WTC11 (cell line): ENCODE data around the gene RPL6. TPM values are rescaled to one million over a fixed set of nuclear protein-coding genes. Genes with fewer than 3 reads are reported as not detected.

ENCODE experiments used
- ATAC-seq: fragments of 200-7000 bp; cut with Tn5 transposase; 2 replicates; pipeline ENCODE4 v1.10.0; 2021; ENCODE audit warnings: mild to moderate bottlenecking, moderate library complexity
- CTCF ChIA-PET: fragments of 300-600 bp; sonication (Branson Sonifier 250); formaldehyde crosslinking; loops from one replicate; lab custom pipeline; 2021; ENCODE audit warnings: antibody characterized with exemption; lab: Charles Lee
- POLR2A ChIA-PET: fragments of 350-600 bp; sonication (Branson Sonifier 250); formaldehyde crosslinking; loops from one replicate; lab custom pipeline; 2021; ENCODE audit warnings: antibody characterized with exemption; lab: Charles Lee
- DNase-seq: peaks from one replicate; pipeline ENCODE4 v3.0.0; 2021; ENCODE audit warnings: low spot score
- H3K27ac Mint-ChIP-seq: 2 replicates; pipeline ENCODE4 v1.8.0; 2021; ENCODE audit warnings: mixed read lengths
- H3K27me3 Mint-ChIP-seq: 2 replicates; pipeline ENCODE4 v1.8.0; 2021; ENCODE audit warnings: low read depth, mild to moderate bottlenecking, moderate library complexity, mixed read lengths
- H3K36me3 Mint-ChIP-seq: 2 replicates; pipeline ENCODE4 v1.8.0; 2021; ENCODE audit warnings: mixed read lengths
- H3K4me1 Mint-ChIP-seq: 2 replicates; pipeline ENCODE4 v1.8.0; 2022; ENCODE audit warnings: mixed read lengths
- H3K4me3 Mint-ChIP-seq: 2 replicates; pipeline ENCODE4 v1.8.0; 2021; ENCODE audit warnings: mild to moderate bottlenecking, moderate library complexity, mixed read lengths
- H3K9me3 Mint-ChIP-seq: 2 replicates; pipeline ENCODE4 v1.8.0; 2021; ENCODE audit warnings: mixed read lengths
- ARID4B ChIP-seq: sonication (generic); formaldehyde crosslinking; IDR thresholded peaks from 2 replicates; pipeline ENCODE4 v1.8.0; 2023; ENCODE audit warnings: missing genetic modification reagents, mild to moderate bottlenecking, borderline replicate concordance
- CDX4 ChIP-seq: fragments of 250-450 bp; sonication (Bioruptor Pico); IDR thresholded peaks from 2 replicates; pipeline ENCODE4 v1.9.0; 2021; ENCODE audit warnings: moderate library complexity, mild to moderate bottlenecking, inconsistent platforms, borderline replicate concordance
- CREB1 ChIP-seq: sonication (generic); formaldehyde crosslinking; IDR thresholded peaks from 2 replicates; pipeline ENCODE4 v1.8.0; 2023; ENCODE audit warnings: mild to moderate bottlenecking, missing genetic modification reagents
- CREM ChIP-seq: sonication (generic); formaldehyde crosslinking; IDR thresholded peaks from 2 replicates; pipeline ENCODE4 v1.8.1; 2022; ENCODE audit warnings: mild to moderate bottlenecking, missing genetic modification reagents, moderate library complexity
- EMX1 ChIP-seq: fragments of 250-450 bp; sonication (Bioruptor Pico); IDR thresholded peaks from 2 replicates; pipeline ENCODE4 v1.8.0; 2021; ENCODE audit warnings: mild to moderate bottlenecking
- FOXK1 ChIP-seq: sonication (generic); formaldehyde crosslinking; IDR thresholded peaks from 2 replicates; pipeline ENCODE4 v1.8.0; 2022; ENCODE audit warnings: mild to moderate bottlenecking, moderate library complexity, missing genetic modification reagents
- FOXP4 ChIP-seq: sonication (generic); formaldehyde crosslinking; IDR thresholded peaks from 2 replicates; pipeline ENCODE4 v1.8.0; 2022; ENCODE audit warnings: mild to moderate bottlenecking, missing genetic modification reagents
- GABPB1 ChIP-seq: sonication (generic); formaldehyde crosslinking; IDR thresholded peaks from 2 replicates; pipeline ENCODE4 v1.8.1; 2023; ENCODE audit warnings: mild to moderate bottlenecking, missing genetic modification reagents
- HMGA2 ChIP-seq: fragments of 250-450 bp; sonication (Bioruptor Pico); IDR thresholded peaks from 2 replicates; pipeline ENCODE4 v1.4.0; 2021; ENCODE audit warnings: mild to moderate bottlenecking, moderate library complexity
- HMGXB4 ChIP-seq: sonication (generic); formaldehyde crosslinking; IDR thresholded peaks from 2 replicates; pipeline ENCODE4 v1.8.1; 2023; ENCODE audit warnings: mild to moderate bottlenecking, moderate library complexity, missing genetic modification reagents
- IRF2 ChIP-seq: sonication (generic); formaldehyde crosslinking; IDR thresholded peaks from 2 replicates; pipeline ENCODE4 v1.8.0; 2022; ENCODE audit warnings: low read depth, missing genetic modification reagents, borderline replicate concordance
- KAT7 ChIP-seq: sonication (generic); formaldehyde crosslinking; IDR thresholded peaks from 2 replicates; pipeline ENCODE4 v1.8.1; 2023; ENCODE audit warnings: missing genetic modification reagents, mild to moderate bottlenecking, borderline replicate concordance
- MYBL2 ChIP-seq: sonication (generic); formaldehyde crosslinking; IDR thresholded peaks from 2 replicates; pipeline ENCODE4 v1.8.1; 2023; ENCODE audit warnings: mild to moderate bottlenecking, moderate library complexity, missing genetic modification reagents
- NFATC4 ChIP-seq: fragments of 250-450 bp; sonication (Bioruptor Pico); IDR thresholded peaks from 2 replicates; pipeline ENCODE4 v1.9.0; 2021; ENCODE audit warnings: mild to moderate bottlenecking
- SOX15 ChIP-seq: fragments of 250-450 bp; sonication (Bioruptor Pico); IDR thresholded peaks from 2 replicates; pipeline ENCODE4 v1.9.0; 2021; ENCODE audit warnings: mild to moderate bottlenecking
- SP1 ChIP-seq: sonication (generic); formaldehyde crosslinking; conservative IDR thresholded peaks from 2 replicates; pipeline ENCODE4 v1.8.1; 2022; ENCODE audit warnings: missing genetic modification reagents
- TEAD1 ChIP-seq: sonication (generic); formaldehyde crosslinking; IDR thresholded peaks from 2 replicates; pipeline ENCODE4 v1.8.0; 2022; ENCODE audit warnings: mild to moderate bottlenecking, missing genetic modification reagents
- TEAD4 ChIP-seq: sonication (generic); formaldehyde crosslinking; IDR thresholded peaks from 2 replicates; pipeline ENCODE4 v1.8.0; 2022; ENCODE audit warnings: mild to moderate bottlenecking, missing genetic modification reagents
- ZNF121 ChIP-seq: sonication (generic); formaldehyde crosslinking; IDR thresholded peaks from 2 replicates; pipeline ENCODE4 v1.8.0; 2023; ENCODE audit warnings: missing genetic modification reagents
- ZNF232 ChIP-seq: sonication (generic); formaldehyde crosslinking; IDR thresholded peaks from 2 replicates; pipeline ENCODE4 v1.8.0; 2022; ENCODE audit warnings: mild to moderate bottlenecking, missing genetic modification reagents
- ZNF416 ChIP-seq: fragments of 250-450 bp; sonication (Bioruptor Pico); IDR thresholded peaks from 2 replicates; pipeline ENCODE4 v1.9.0; 2021; ENCODE audit warnings: mild to moderate bottlenecking, inconsistent platforms
- total RNA-seq: library from RNA; stranded (reverse); gene quantifications from 3 replicates; pipeline ENCODE4 v1.2.3, GENCODE V29; 2021
- TF ChIP-seq, protein P1 (sequence below): sonication (generic); formaldehyde crosslinking; IDR thresholded peaks from 2 replicates; pipeline ENCODE4 v1.8.0; 2023; ENCODE audit warnings: mild to moderate bottlenecking, missing genetic modification reagents

RPL6 gene
- total RNA-seq, 1 experiment from 2014 or later = 1,730 TPM

DNA sequence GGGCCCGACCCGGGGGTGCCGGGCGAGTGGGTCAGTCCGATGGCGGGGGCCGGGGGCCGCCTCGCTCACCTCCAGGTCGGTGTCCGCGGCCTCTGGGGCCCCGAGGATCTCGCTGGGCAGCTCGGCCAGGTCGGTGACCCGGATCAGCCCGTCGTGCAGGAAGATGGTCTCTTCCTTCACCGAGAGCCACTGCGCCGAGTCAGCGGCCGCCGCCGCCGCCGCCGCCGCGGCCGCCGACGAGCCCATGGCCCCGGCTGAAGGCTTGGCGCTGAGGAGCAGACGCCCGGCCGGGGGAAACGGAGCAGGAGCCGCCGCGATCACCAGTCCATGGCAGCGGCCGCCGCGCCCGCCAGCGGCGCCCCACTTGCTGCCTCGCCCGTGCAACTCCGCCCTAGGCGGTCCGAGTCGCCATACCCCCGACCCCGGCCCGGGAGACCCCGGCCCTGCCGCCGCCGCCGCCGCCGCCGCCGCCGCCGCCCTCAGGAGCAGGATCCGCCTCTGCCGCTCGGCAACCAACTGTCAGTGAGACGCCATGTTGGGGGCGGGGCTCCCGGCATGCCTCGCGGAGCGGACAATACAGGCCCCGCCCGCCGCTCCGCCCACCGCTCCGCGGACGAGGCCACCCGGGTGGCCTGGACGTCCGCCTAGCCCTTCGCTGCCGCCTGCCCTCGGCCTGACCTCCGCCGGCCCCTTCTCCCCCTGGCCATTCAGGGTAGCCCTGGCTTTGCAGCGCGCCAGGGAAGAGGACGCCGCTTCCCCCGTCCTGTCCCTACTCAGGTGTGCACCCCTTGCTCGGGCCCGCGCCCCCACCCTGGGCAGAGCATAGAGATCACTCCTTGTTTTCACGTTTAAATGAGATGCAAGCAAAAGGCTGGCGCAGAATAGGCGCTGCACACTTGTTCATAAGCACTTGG, 27.3 kb downstream of the RPL6 start, which contains the start of gene HECTD4 (continued):
- peak; percentile 61; the same call in 1 of the 2 replicates for TF ChIP-seq GABPB1 (CRISPR knock-in tag)
- no peak for TF ChIP-seq CDX4 (CRISPR knock-in tag)
- TF ChIP-seq MYBL2 (CRISPR knock-in tag) = no peak; the same call in 1 of the 2 replicates
- TF ChIP-seq TEAD4 (CRISPR knock-in tag) = no peak
- TF ChIP-seq IRF2 = no peak
- peak; percentile 76; the same call in 1 of the 2 replicates for TF ChIP-seq TEAD1
- no peak for TF ChIP-seq CREM (CRISPR knock-in tag)
- TF ChIP-seq, protein P1, sequence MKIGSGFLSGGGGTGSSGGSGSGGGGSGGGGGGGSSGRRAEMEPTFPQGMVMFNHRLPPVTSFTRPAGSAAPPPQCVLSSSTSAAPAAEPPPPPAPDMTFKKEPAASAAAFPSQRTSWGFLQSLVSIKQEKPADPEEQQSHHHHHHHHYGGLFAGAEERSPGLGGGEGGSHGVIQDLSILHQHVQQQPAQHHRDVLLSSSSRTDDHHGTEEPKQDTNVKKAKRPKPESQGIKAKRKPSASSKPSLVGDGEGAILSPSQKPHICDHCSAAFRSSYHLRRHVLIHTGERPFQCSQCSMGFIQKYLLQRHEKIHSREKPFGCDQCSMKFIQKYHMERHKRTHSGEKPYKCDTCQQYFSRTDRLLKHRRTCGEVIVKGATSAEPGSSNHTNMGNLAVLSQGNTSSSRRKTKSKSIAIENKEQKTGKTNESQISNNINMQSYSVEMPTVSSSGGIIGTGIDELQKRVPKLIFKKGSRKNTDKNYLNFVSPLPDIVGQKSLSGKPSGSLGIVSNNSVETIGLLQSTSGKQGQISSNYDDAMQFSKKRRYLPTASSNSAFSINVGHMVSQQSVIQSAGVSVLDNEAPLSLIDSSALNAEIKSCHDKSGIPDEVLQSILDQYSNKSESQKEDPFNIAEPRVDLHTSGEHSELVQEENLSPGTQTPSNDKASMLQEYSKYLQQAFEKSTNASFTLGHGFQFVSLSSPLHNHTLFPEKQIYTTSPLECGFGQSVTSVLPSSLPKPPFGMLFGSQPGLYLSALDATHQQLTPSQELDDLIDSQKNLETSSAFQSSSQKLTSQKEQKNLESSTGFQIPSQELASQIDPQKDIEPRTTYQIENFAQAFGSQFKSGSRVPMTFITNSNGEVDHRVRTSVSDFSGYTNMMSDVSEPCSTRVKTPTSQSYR (CRISPR knock-in tag) = 0 out of 2 replicates have a peak, but pooled peaks have one; percentile 29
- TF ChIP-seq EMX1 = no peak
- no peak for TF ChIP-seq NFATC4
- TF ChIP-seq SOX15 (CRISPR knock-in tag) = no peak
- TF ChIP-seq FOXK1 (CRISPR knock-in tag) = peak; percentile 75; the same call in 1 of the 2 replicates
- TF ChIP-seq CREB1 (CRISPR knock-in tag) = no peak
- no peak; the same call in 1 of the 2 replicates for TF ChIP-seq ZNF232 (CRISPR knock-in tag)
- peak; percentile 99 for TF ChIP-seq SP1 (CRISPR knock-in tag)
- no peak for TF ChIP-seq HMGA2 (CRISPR knock-in tag)
- TF ChIP-seq KAT7 (CRISPR knock-in tag) = no peak

GRCh38 chr12:112381406-112381882, 28.0 kb downstream of the RPL6 start:
- ChIA-PET CTCF (interaction anchor here (1.2 kb wide), 1 partner anchor 183 kb away, joined by 13 read pairs; no protein-coding TSS in a partner anchor), POLR2A (interaction anchor here (0.5 to 0.7 kb wide), 2 partner anchors 46 to 228 kb away, joined by 3 read pairs; no protein-coding TSS in a partner anchor)
- TF ChIP-seq ZNF121 (CRISPR knock-in tag) (peak; percentile 5; the same call in 1 of the 2 replicates), ZNF416 (CRISPR knock-in tag) (no peak), HMGXB4 (CRISPR knock-in tag) (no peak), ARID4B (CRISPR knock-in tag) (0 out of 2 replicates have a peak, but pooled peaks have one; percentile 31), FOXP4 (no peak), GABPB1 (CRISPR knock-in tag) (no peak)
- H3K4me1 Mint-ChIP-seq = peaks cover 16% of the 10 kb centered on the region
- H3K27ac Mint-ChIP-seq = peak overlapping the region; percentile 95
- H3K9me3 Mint-ChIP-seq = peaks cover 3% of the 10 kb centered on the region; the same call in 1 of the 2 replicates
- H3K36me3 Mint-ChIP-seq = no peaks in the 10 kb centered on the region; the same call in 1 of the 2 replicates
- ATAC-seq = peak; percentile 20
- H3K27me3 Mint-ChIP-seq = no peaks in the 10 kb centered on the region
- H3K4me3 Mint-ChIP-seq = peak overlapping the region; percentile 98
- DNase-seq = no peak
